AG09309 (cell line): Measurements from ENCODE around the gene AGBL4.

Source experiments
- DNase-seq: peaks from one replicate; pipeline ENCODE4 v3.0.0-alpha.2; 2010; ENCODE audit warnings: low read depth
- H3K4me3 ChIP-seq: 2 replicates; pipeline ENCODE4 v1.5.1; 2011; ENCODE audit warnings: mild to moderate bottlenecking, low read depth, low read length, moderate library complexity; ENCODE audit not compliant: control insufficient read depth
- TF ChIP-seq, protein P1 (sequence below): IDR thresholded peaks from 2 replicates; pipeline ENCODE4 v1.5.1; 2011; ENCODE audit warnings: mild to moderate bottlenecking, low read depth, low read length, inconsistent platforms; ENCODE audit not compliant: insufficient read depth, control insufficient read depth; ENCODE audit errors: missing control alignments

AGBL4 gene

DNA sequence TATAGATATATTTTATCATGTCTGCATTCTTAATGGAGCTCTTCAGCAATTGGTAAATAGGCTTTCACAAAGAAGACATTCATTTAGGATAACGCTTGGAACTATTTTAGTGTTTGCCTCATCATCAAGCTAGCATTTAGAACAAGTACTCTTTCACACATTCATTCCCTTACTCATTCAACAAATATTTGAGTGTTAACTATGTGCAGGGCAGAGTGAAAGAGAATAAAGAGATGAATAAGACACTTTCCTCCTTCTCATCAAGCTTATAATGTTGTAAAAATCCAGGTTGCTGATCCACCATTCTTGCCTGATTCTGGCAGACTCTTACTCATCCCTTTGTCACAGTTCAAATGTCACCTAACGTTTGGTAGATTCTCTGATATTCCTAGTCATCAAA lies 860.7 kb downstream of the AGBL4 start:
- TF ChIP-seq, protein P1, sequence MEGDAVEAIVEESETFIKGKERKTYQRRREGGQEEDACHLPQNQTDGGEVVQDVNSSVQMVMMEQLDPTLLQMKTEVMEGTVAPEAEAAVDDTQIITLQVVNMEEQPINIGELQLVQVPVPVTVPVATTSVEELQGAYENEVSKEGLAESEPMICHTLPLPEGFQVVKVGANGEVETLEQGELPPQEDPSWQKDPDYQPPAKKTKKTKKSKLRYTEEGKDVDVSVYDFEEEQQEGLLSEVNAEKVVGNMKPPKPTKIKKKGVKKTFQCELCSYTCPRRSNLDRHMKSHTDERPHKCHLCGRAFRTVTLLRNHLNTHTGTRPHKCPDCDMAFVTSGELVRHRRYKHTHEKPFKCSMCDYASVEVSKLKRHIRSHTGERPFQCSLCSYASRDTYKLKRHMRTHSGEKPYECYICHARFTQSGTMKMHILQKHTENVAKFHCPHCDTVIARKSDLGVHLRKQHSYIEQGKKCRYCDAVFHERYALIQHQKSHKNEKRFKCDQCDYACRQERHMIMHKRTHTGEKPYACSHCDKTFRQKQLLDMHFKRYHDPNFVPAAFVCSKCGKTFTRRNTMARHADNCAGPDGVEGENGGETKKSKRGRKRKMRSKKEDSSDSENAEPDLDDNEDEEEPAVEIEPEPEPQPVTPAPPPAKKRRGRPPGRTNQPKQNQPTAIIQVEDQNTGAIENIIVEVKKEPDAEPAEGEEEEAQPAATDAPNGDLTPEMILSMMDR: no peak
- no peak overlapping the region for H3K4me3 ChIP-seq
- no peak for DNase-seq

- no peak for DNase-seq
- TF ChIP-seq, protein P1: no peak
- H3K4me3 ChIP-seq: no peak overlapping the region
Measured at GRCh38 chr1:49160677-49161076, 863.1 kb downstream of the AGBL4 start.

GRCh38 chr1:49136738-49137251 lies 887.0 kb downstream of the AGBL4 start:
- TF ChIP-seq, protein P1: no peak
- no peak overlapping the region for H3K4me3 ChIP-seq
- DNase-seq: no peak

DNA sequence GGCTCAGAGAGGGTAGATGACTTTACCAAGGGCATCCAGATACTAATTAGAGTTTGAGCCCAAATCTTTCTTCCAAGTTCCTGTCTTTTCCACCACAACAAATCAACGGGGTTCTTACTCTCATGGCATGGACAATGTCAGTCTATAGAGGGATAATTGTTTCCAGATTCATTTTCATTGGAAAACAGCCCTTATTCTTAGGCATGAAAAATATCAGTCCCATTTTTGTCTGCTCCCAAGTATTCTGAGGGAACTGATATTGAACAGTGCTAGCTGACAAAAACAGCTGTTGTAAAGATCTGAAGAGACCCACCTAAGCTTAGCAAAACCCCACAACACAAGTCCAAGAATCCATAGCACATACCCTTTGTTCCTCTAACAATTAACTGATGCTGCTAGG lies 898.0 kb downstream of the AGBL4 start:
- TF ChIP-seq, protein P1: no peak
- no peak for DNase-seq
- H3K4me3 ChIP-seq: no peak overlapping the region

DNA sequence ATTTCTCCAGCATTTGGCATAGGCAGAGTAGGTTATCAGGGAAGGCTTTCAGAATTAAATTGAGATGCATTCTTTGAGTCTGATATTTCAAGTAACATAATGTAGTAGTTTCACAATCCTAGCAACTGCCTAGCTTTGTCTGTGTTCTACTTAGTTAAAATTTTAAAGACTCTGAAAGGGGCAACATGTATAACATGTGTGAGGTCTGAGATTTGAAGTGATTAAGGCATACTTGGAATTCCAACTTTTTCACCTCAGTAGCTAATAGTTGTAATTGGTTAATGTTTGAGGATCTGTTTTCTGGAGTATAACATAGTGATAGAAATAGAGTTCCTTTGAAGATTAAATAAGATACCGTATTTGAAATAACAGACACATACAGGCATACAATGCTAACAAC lies 911.8 kb downstream of the AGBL4 start:
- TF ChIP-seq, protein P1: no peak
- H3K4me3 ChIP-seq: no peak overlapping the region
- DNase-seq: no peak

- no peak for DNase-seq
- TF ChIP-seq, protein P1: no peak
- H3K4me3 ChIP-seq: no peak overlapping the region
Measured at GRCh38 chr1:49106445-49106844, 917.3 kb downstream of the AGBL4 start.

GRCh38 chr1:49104575-49104974 lies 919.2 kb downstream of the AGBL4 start:
- DNase-seq: no peak
- TF ChIP-seq, protein P1: no peak
- H3K4me3 ChIP-seq: no peak overlapping the region
